Naive thymus-derived CD4-positive, alpha-beta T cell (primary cell): ENCODE results near the gene TDRD1. TPM values are rescaled to one million over a fixed set of nuclear protein-coding genes. Genes with fewer than 3 reads are reported as not detected.

ENCODE experiments used
- ATAC-seq: fragments of 150-1000 bp; cut with Tn5 transposase; 2 replicates; pipeline ENCODE4 v1.10.0; 2021; ENCODE audit warnings: mild to moderate bottlenecking, moderate library complexity
- CTCF ChIA-PET: fragments of 350-600 bp; sonication (Branson Sonifier 250); formaldehyde crosslinking; loops from one replicate; lab custom pipeline; 2021; ENCODE audit warnings: antibody characterized with exemption; lab: Charles Lee
- POLR2A ChIA-PET: fragments of 350-600 bp; sonication (Branson Sonifier 250); formaldehyde crosslinking; loops from one replicate; lab custom pipeline; 2021; ENCODE audit warnings: antibody characterized with exemption, inconsistent platforms; lab: Charles Lee
- DNase-seq, 9 donors: peaks; one replicate each; pipeline versions ENCODE4 v3.0.0 to v3.0.0-alpha.2; 2020 to 2022; ENCODE audit warnings: mixed read lengths in 1 of 9
- H3K27ac ChIP-seq: one replicate; pipeline ENCODE4 v1.7.0; 2013; ENCODE audit warnings: mild to moderate bottlenecking, low read depth, low read length, moderate library complexity
- H3K27me3 ChIP-seq, 2 donors: one replicate each; pipeline ENCODE4 v1.7.0; 2013; ENCODE audit warnings: low read length in 2 of 2, mild to moderate bottlenecking in 2 of 2, moderate library complexity in 2 of 2; ENCODE audit not compliant: control insufficient read depth in 2 of 2, insufficient read depth in 2 of 2
- H3K36me3 ChIP-seq, 3 experiments: 1 replicate in 2 of 3; 2 replicates in 1 of 3; pipeline ENCODE4 v1.7.0; 2013; ENCODE audit warnings: low read length in 3 of 3, mild to moderate bottlenecking in 3 of 3, moderate library complexity in 1 of 3; ENCODE audit not compliant: insufficient read depth in 3 of 3, control insufficient read depth in 2 of 3
- H3K4me1 ChIP-seq, 2 donors: one replicate each; pipeline ENCODE4 v1.7.0; 2013; ENCODE audit warnings: low read length in 2 of 2, mild to moderate bottlenecking in 2 of 2, moderate library complexity in 1 of 2; ENCODE audit not compliant: control insufficient read depth in 2 of 2, insufficient read depth in 2 of 2
- H3K4me3 ChIP-seq: 2 replicates; pipeline ENCODE4 v1.7.0; 2013; ENCODE audit warnings: mild to moderate bottlenecking, low read length
- H3K9me3 ChIP-seq, 3 experiments: 1 replicate in 2 of 3; 2 replicates in 1 of 3; pipeline ENCODE4 v1.7.0; 2013; ENCODE audit warnings: low read length in 3 of 3; ENCODE audit not compliant: control insufficient read depth in 2 of 3
- H3K27ac Mint-ChIP-seq, 9 donors: one replicate each; pipeline ENCODE4 v1.8.0; 2020 to 2022; ENCODE audit warnings: mixed read lengths in 9 of 9, mild to moderate bottlenecking in 8 of 9, moderate library complexity in 5 of 9, inconsistent platforms in 2 of 9
- H3K27me3 Mint-ChIP-seq, 5 donors: one replicate each; pipeline ENCODE4 v1.8.0; 2021 to 2022; ENCODE audit warnings: mixed read lengths in 5 of 5, mild to moderate bottlenecking in 1 of 5
- H3K36me3 Mint-ChIP-seq, 5 donors: one replicate each; pipeline ENCODE4 v1.8.0; 2020 to 2022; ENCODE audit warnings: mixed read lengths in 5 of 5, mild to moderate bottlenecking in 3 of 5, inconsistent platforms in 1 of 5
- H3K4me1 Mint-ChIP-seq, 7 donors: one replicate each; pipeline ENCODE4 v1.8.0; 2020 to 2022; ENCODE audit warnings: mixed read lengths in 7 of 7, mild to moderate bottlenecking in 3 of 7, inconsistent platforms in 1 of 7
- H3K4me3 Mint-ChIP-seq, 10 donors: one replicate each; pipeline ENCODE4 v1.8.0; 2020 to 2022; ENCODE audit warnings: mild to moderate bottlenecking in 10 of 10, mixed read lengths in 10 of 10, moderate library complexity in 6 of 10, inconsistent platforms in 2 of 10
- H3K9me3 Mint-ChIP-seq, 11 donors: one replicate each; pipeline ENCODE4 v1.8.0; 2020 to 2022; ENCODE audit warnings: mixed read lengths in 11 of 11, mild to moderate bottlenecking in 4 of 11, inconsistent platforms in 1 of 11, moderate library complexity in 1 of 11
- intact Hi-C, 2 donors: fragments of 100-400 bp; cut with micrococcal nuclease; formaldehyde crosslinking; loops; one replicate each; pipeline ENCODE4 v1.15.1; 2023
- polyA plus RNA-seq, 2 donors: library from polyadenylated mRNA; unstranded; fragments of 300-500 nt; fragmentation: Illumina TruSeq; gene quantifications; one replicate each; pipeline ENCODE4 v1.2.3, GENCODE V29; 2021
- total RNA-seq, 6 experiments: library from RNA in 5 of 6; stranded (reverse) in 5 of 6; gene quantifications; 1 replicate in 5 of 6; 2 replicates in 1 of 6; pipeline ENCODE4 v1.2.3 and lab custom pipeline; 2021 to 2026

The TDRD1 gene
- total and polyA plus RNA-seq, 7 experiments from 2014 or later: 0.05 to 0.49 (median 0.25) TPM; not detected in 1

GRCh38 chr10:114189700-114190099, 10.5 kb downstream of the TDRD1 start:
- Histone ChIP-seq H3K36me3 (no peaks in the 10 kb centered on the region), H3K27ac (no peak overlapping the region), H3K27me3 (no peaks in the 10 kb centered on the region), H3K4me1 (no peaks in the 10 kb centered on the region), H3K4me3 (no peak overlapping the region), H3K9me3 (no peaks in the 10 kb centered on the region)
- Mint-ChIP-seq H3K9me3 (peaks cover 0 to 2% (median 0%) of the 10 kb centered on the region in 11 donors), H3K27me3 (peaks cover 10 to 60% (median 12%) of the 10 kb centered on the region in 5 donors), H3K4me3 (no peak overlapping the region), H3K36me3 (no peaks in the 10 kb centered on the region), H3K27ac (no peak overlapping the region), H3K4me1 (peaks cover 0 to 1% (median 0%) of the 10 kb centered on the region in 7 donors)
- ChIA-PET POLR2A (interaction anchor here (0.7 kb wide), 1 partner anchor 11 kb away, joined by 3 read pairs; the partner anchor contains the start of gene TDRD1), CTCF (no interaction called here)
- no peak for ATAC-seq
- intact Hi-C loops: no loop called here
- DNase-seq: no peak

- H3K27ac ChIP-seq: no peak overlapping the region
- H3K4me3 Mint-ChIP-seq: no peak overlapping the region
- no peaks in the 10 kb centered on the region for H3K36me3 ChIP-seq
- H3K9me3 ChIP-seq: no peaks in the 10 kb centered on the region
- H3K27ac Mint-ChIP-seq: no peak overlapping the region
- intact Hi-C loops: no loop called here
- no peak overlapping the region for H3K4me3 ChIP-seq
- POLR2A ChIA-PET: no interaction called here
- H3K9me3 Mint-ChIP-seq: peaks cover 0 to 2% (median 0%) of the 10 kb centered on the region in 11 donors
- H3K36me3 Mint-ChIP-seq: peaks cover 0 to 5% (median 0%) of the 10 kb centered on the region in 5 donors
- H3K27me3 ChIP-seq: no peaks in the 10 kb centered on the region
- H3K4me1 Mint-ChIP-seq: peaks cover 0 to 12% (median 0%) of the 10 kb centered on the region in 7 donors
- CTCF ChIA-PET: no interaction called here
- no peaks in the 10 kb centered on the region for H3K4me1 ChIP-seq
- H3K27me3 Mint-ChIP-seq: peaks cover 22 to 78% (median 46%) of the 10 kb centered on the region in 5 donors
- no peak for ATAC-seq
- no peak for DNase-seq
Measured at GRCh38 chr10:114195079-114195478, 15.9 kb downstream of the TDRD1 start.

GRCh38 chr10:114199239-114199638, 20.1 kb downstream of the TDRD1 start:
- Mint-ChIP-seq H3K9me3 (peaks cover 0 to 2% (median 0%) of the 10 kb centered on the region in 11 donors), H3K27ac (no peak overlapping the region), H3K27me3 (peaks cover 45 to 78% (median 52%) of the 10 kb centered on the region in 5 donors), H3K4me3 (no peak overlapping the region), H3K36me3 (peaks cover 0 to 5% (median 0%) of the 10 kb centered on the region in 5 donors), H3K4me1 (peaks cover 0 to 12% (median 0%) of the 10 kb centered on the region in 7 donors)
- Histone ChIP-seq H3K9me3 (no peaks in the 10 kb centered on the region), H3K4me3 (no peak overlapping the region), H3K27ac (no peak overlapping the region), H3K36me3 (no peaks in the 10 kb centered on the region), H3K4me1 (no peaks in the 10 kb centered on the region), H3K27me3 (no peaks in the 10 kb centered on the region)
- no peak for DNase-seq
- ChIA-PET CTCF (no interaction called here), POLR2A (no interaction called here)
- no peak for ATAC-seq
- intact Hi-C loops: no loop called here

- Histone ChIP-seq H3K9me3 (no peaks in the 10 kb centered on the region), H3K27me3 (no peaks in the 10 kb centered on the region), H3K27ac (no peak overlapping the region), H3K4me3 (no peak overlapping the region), H3K36me3 (no peaks in the 10 kb centered on the region), H3K4me1 (no peaks in the 10 kb centered on the region)
- H3K4me3 Mint-ChIP-seq: no peak overlapping the region
- H3K4me1 Mint-ChIP-seq: no peaks in the 10 kb centered on the region
- no peaks in the 10 kb centered on the region for H3K9me3 Mint-ChIP-seq
- H3K36me3 Mint-ChIP-seq: no peaks in the 10 kb centered on the region
- no peak overlapping the region for H3K27ac Mint-ChIP-seq
- intact Hi-C loops: no loop called here
- ATAC-seq (no peak), DNase-seq (no peak)
- POLR2A ChIA-PET: no interaction called here
- CTCF ChIA-PET: no interaction called here
- H3K27me3 Mint-ChIP-seq: peaks cover 23 to 57% (median 35%) of the 10 kb centered on the region in 5 donors
Measured at GRCh38 chr10:114202812-114203211, 23.7 kb downstream of the TDRD1 start.

- DNase-seq (no peak), ATAC-seq (no peak)
- H3K9me3 Mint-ChIP-seq: no peaks in the 10 kb centered on the region
- no peaks in the 10 kb centered on the region for H3K36me3 ChIP-seq
- H3K27ac ChIP-seq: no peak overlapping the region
- H3K27me3 Mint-ChIP-seq: peaks cover 0 to 39% (median 13%) of the 10 kb centered on the region in 5 donors
- H3K27ac Mint-ChIP-seq: no peak overlapping the region
- no peak overlapping the region for H3K4me3 ChIP-seq
- no peak overlapping the region for H3K4me3 Mint-ChIP-seq
- H3K36me3 Mint-ChIP-seq: no peaks in the 10 kb centered on the region
- no peaks in the 10 kb centered on the region for H3K9me3 ChIP-seq
- intact Hi-C loops: no loop called here
- no peaks in the 10 kb centered on the region for H3K27me3 ChIP-seq
- H3K4me1 Mint-ChIP-seq: no peaks in the 10 kb centered on the region
- ChIA-PET POLR2A (no interaction called here), CTCF (interaction anchor here (0.7 kb wide), 1 partner anchor 391 kb away, joined by 3 read pairs; no protein-coding TSS in a partner anchor)
- no peaks in the 10 kb centered on the region for H3K4me1 ChIP-seq
Measured at GRCh38 chr10:114206902-114207301, 27.7 kb downstream of the TDRD1 start.

- Mint-ChIP-seq H3K27ac (no peak overlapping the region), H3K4me3 (no peak overlapping the region), H3K36me3 (no peaks in the 10 kb centered on the region), H3K4me1 (no peaks in the 10 kb centered on the region), H3K9me3 (no peaks in the 10 kb centered on the region), H3K27me3 (peaks cover 0 to 39% (median 13%) of the 10 kb centered on the region in 5 donors)
- Histone ChIP-seq H3K4me1 (no peaks in the 10 kb centered on the region), H3K4me3 (no peak overlapping the region), H3K9me3 (no peaks in the 10 kb centered on the region), H3K36me3 (no peaks in the 10 kb centered on the region), H3K27me3 (no peaks in the 10 kb centered on the region), H3K27ac (no peak overlapping the region)
- ChIA-PET POLR2A (no interaction called here), CTCF (no interaction called here)
- DNase-seq (no peak), ATAC-seq (no peak)
- intact Hi-C loops: no loop called here
Measured at GRCh38 chr10:114207349-114207748, 28.2 kb downstream of the TDRD1 start.

- no peaks in the 10 kb centered on the region for H3K9me3 ChIP-seq
- no peak for DNase-seq
- intact Hi-C loops: no loop called here
- no peak overlapping the region for H3K27ac ChIP-seq
- no peak overlapping the region for H3K4me3 ChIP-seq
- no peaks in the 10 kb centered on the region for H3K36me3 ChIP-seq
- no peaks in the 10 kb centered on the region for H3K4me1 ChIP-seq
- H3K27me3 ChIP-seq: no peaks in the 10 kb centered on the region
- Mint-ChIP-seq H3K4me1 (no peaks in the 10 kb centered on the region), H3K4me3 (no peak overlapping the region), H3K27me3 (peaks cover 0 to 30% (median 10%) of the 10 kb centered on the region in 5 donors), H3K27ac (no peak overlapping the region), H3K9me3 (no peaks in the 10 kb centered on the region), H3K36me3 (no peaks in the 10 kb centered on the region)
- ChIA-PET POLR2A (no interaction called here), CTCF (no interaction called here)
- ATAC-seq: no peak
Measured at GRCh38 chr10:114208351-114208750, 29.2 kb downstream of the TDRD1 start.
